DOHH2 (cell line): ENCODE measurements around the gene CCL5.

Experiments
- EZH2phosphoT487 ChIP-seq: fragments of 200-600 bp; sonication (generic); IDR thresholded peaks from 2 replicates; pipeline ENCODE4 v1.6.1; 2017; ENCODE audit warnings: borderline replicate concordance, mild to moderate bottlenecking, antibody characterized with exemption, low read length, moderate library complexity, mixed read lengths
- TF ChIP-seq, protein P1 (sequence below): fragments of 200-600 bp; sonication (generic); IDR thresholded peaks from one replicate; pipeline ENCODE4 v1.5.1; 2014; ENCODE audit warnings: antibody characterized with exemption, mild to moderate bottlenecking, low read depth, low read length; ENCODE audit not compliant: poor library complexity, severe bottlenecking

DNA sequence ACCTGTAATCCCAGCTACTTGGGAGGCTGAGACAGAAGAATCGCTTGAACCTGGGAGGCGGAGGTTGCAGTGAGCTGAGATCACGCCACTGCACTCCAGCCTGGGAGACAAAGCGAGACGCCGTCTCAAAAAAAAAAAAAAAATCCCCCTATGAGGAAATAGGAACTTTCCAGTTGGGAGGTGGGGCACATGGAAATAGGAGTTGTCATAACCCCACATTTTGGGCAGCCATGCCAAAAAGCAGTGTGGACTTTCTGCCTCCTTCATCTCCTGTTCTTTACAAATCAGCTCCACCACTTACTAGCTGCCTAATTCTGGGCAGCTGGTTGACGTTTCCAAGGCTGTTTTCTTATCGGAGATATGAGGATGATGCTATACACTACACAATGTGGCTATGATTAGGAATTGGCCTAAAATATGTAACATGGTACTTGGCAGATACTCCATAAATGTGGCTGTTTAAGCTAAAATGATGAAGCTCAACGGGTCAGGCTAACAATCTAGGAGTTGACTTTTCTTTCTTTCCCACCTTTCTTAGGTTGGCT is 21.5 kb upstream of the CCL5 start:
- TF ChIP-seq, protein P1, sequence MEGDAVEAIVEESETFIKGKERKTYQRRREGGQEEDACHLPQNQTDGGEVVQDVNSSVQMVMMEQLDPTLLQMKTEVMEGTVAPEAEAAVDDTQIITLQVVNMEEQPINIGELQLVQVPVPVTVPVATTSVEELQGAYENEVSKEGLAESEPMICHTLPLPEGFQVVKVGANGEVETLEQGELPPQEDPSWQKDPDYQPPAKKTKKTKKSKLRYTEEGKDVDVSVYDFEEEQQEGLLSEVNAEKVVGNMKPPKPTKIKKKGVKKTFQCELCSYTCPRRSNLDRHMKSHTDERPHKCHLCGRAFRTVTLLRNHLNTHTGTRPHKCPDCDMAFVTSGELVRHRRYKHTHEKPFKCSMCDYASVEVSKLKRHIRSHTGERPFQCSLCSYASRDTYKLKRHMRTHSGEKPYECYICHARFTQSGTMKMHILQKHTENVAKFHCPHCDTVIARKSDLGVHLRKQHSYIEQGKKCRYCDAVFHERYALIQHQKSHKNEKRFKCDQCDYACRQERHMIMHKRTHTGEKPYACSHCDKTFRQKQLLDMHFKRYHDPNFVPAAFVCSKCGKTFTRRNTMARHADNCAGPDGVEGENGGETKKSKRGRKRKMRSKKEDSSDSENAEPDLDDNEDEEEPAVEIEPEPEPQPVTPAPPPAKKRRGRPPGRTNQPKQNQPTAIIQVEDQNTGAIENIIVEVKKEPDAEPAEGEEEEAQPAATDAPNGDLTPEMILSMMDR = no peak
- no peak for TF ChIP-seq EZH2phosphoT487
